Raji (cell line): ENCODE results near the gene GAMT.

ENCODE experiments used
- POLR2A ChIP-seq: IDR thresholded peaks from 2 replicates; pipeline ENCODE4 v1.6.1; 2011; ENCODE audit warnings: low read depth, low read length, control low read depth; ENCODE audit not compliant: insufficient read depth

The GAMT gene

GRCh38 chr19:1386945-1387683 lies 14.2 kb downstream of the GAMT start:
- TF ChIP-seq POLR2A: no peak

DNA sequence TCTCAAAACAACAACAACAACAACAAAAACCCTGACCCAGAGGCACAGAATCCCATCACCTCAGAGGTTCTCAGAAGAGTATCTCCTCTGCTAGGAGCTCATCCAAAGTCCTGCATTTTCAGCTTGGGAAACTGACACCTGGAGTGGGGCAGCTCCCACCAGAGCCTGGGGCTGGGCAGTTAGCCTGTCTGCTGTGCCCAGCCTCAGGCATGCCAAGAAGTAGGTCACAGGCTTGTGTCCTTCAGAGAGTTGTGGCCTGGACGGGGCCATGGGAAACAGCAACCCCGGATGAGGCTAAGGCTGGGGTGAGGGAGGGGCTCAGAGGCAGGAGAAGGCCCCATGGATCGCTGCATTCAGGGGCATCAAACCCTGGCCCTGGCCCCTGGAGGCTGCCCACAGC lies 15.5 kb downstream of the GAMT start:
- TF ChIP-seq POLR2A: no peak

DNA sequence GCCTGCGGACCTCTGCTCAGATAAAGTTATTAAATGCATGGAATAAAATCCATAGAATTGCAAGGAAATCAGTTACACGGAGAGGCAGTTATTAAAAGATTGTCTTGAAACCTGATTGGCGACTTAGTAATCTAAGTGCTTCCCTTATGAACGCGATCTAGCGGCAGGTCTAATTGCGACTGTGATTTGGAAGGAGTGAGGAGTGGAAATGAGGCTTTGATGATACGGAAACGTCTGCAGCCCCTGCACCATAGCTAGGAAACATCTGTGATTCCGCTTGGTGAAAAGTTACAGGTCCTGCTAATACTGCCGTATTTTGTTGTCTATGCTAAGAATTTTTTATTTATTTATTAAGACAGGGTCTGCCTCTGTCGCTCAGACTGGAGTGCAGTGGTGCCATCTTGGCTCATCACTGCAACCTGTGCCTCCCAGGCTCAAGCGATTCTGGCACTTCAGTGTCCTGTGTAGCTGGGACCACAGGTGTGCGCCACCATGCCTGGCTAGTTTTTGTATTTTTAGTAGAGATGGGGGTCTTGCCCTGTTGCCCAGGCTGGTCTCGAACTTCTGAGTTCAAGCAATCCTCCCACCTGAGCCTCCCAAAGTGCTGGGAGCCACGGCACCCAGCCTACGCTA lies 16.7 kb downstream of the GAMT start:
- no peak for TF ChIP-seq POLR2A

- no peak for TF ChIP-seq POLR2A
These were observed 17.3 kb downstream of the GAMT start for GRCh38 chr19:1384085-1384462.

GRCh38 chr19:1383312-1384084 lies 17.8 kb downstream of the GAMT start, which contains the start of gene NDUFS7:
Gene NDUFS7 (plus strand): TSS chr19:1383907. CDS start chr19:1383927, 20 bp downstream.
- peak; percentile 82 for TF ChIP-seq POLR2A

DNA sequence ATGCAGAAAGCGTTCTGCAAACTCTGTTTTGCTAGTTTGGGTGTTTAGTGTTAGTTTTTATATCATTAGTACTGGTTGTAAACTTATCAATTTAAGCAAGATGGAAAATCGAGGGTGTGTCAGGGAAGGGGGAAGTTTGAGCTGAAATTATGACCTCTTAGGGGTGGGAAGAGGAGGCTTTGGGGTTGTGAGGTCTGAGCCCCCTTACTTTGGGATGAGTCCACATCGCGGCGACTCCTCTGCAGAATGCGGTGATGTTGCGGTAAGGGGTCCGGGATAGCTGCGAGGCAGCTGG lies 18.4 kb downstream of the GAMT start:
- no peak for TF ChIP-seq POLR2A

DNA sequence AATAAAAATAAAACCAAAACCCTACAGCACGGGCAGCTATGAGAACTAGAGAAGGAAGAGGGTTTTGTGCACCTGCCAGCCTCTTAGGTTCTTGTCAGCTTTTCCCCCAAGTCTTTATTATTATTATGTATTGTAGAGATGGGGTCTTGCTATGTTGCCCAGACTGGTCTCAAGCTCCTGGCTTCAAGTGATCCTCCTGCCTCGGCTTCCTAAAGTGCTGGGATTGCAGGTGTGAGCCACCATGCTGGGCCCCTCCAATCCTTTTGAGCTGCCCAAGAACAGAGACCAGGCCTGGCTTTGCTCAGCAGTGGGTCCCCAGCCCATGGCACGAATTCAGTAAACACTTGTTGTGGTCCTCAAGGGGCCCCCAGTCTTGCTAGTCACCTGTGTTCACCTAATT lies 19.1 kb downstream of the GAMT start:
- no peak for TF ChIP-seq POLR2A

- TF ChIP-seq POLR2A: no peak
These were observed 21.3 kb downstream of the GAMT start for GRCh38 chr19:1379961-1380489.

GRCh38 chr19:1379126-1379905 lies 22.0 kb downstream of the GAMT start:
- TF ChIP-seq POLR2A: no peak

GRCh38 chr19:1377965-1378785 lies 23.2 kb downstream of the GAMT start:
- no peak for TF ChIP-seq POLR2A

DNA sequence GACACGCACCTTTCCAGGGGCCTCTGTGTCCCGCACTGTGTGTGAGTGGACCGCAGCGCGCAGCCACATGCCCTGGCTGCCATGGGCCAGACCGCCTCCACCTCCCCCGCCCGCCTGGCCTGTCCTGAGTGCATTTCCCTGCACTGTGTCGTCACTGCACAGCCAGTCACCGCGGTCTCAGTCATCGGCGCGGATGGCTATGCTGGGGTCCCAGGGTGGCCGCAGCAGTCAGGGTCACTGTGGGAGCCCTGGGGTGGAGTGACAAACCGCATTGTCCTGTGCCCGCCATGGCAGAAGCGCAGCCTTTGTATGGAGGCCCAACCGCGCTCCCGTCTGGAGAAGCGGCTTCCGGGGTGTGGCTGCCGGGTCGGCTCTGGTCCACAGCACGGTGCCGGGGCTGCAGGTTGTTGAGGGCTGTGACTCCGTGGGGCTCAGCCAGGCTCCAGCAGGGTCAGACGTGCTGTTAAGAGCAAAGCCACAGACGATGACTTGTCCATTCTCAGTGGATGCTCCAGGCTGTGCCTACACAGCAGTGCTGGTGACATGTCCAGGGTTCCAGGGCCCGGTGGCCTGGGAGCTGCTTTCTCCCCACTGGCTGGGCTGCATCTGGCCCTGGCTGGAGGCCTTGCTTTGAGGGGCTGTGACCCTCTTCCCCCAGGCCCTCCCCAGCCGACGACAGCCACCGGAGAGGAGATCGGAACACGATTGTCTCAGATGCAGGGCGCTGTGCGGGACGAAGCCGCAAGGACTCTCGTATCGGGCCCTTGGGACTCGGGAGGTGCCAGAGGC lies 24.0 kb downstream of the GAMT start:
- TF ChIP-seq POLR2A: no peak

- TF ChIP-seq POLR2A: no peak
These were observed 24.9 kb downstream of the GAMT start for GRCh38 chr19:1376415-1376805.

DNA sequence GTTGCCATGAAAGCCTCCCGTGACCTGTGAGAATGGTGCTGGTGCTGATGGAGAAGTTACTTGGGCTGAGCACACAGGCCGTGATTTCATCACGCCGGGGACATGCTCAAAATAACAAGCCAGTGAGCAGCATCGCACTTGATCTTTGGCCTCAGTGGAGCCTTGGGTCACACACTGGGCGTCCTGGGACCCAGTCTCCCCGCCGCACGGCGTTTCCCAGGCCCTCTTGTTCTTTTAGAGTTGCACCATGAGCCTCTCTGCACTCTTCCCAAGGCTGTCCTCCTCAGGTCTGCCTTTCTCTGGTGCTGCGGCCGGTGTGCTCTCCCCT lies 27.1 kb downstream of the GAMT start:
- no peak for TF ChIP-seq POLR2A
